CD14-positive monocyte (primary cell): ENCODE measurements around the gene PAQR8. TPM values are rescaled to one million over a fixed set of nuclear protein-coding genes. Genes with fewer than 3 reads are reported as not detected.
"Not testable (repeated sequence)": the region's sequence is repeated elsewhere in the genome, so short reads cannot be mapped to it uniquely, and the experiment has no call there.

ENCODE experiments used
- DNase-seq, 3 donors: peaks; one replicate each; pipeline ENCODE4 v3.0.0-alpha.2; 2011 to 2022
- H2AFZ ChIP-seq: 2 replicates; pipeline ENCODE4 v1.6.0; 2012; ENCODE audit warnings: mild to moderate bottlenecking, low read depth, low read length, inconsistent platforms; ENCODE audit not compliant: insufficient read depth, poor library complexity, severe bottlenecking
- H3K27ac ChIP-seq, 2 donors: 1 replicate in 1 of 2; 2 replicates in 1 of 2; pipeline ENCODE4 v1.5.1; 2012 to 2013; ENCODE audit warnings: low read length in 2 of 2, control low read depth in 1 of 2, inconsistent platforms in 1 of 2, low read depth in 1 of 2, mild to moderate bottlenecking in 1 of 2
- H3K27me3 ChIP-seq, 2 donors: one replicate each; pipeline versions ENCODE4 v1.6.0 to v1.6.1; 2011 to 2013; ENCODE audit warnings: low read length in 2 of 2; ENCODE audit not compliant: control insufficient read depth in 2 of 2, insufficient read depth in 2 of 2
- H3K36me3 ChIP-seq, 2 donors: replicated peaks in 1 of 2; 1 replicate in 1 of 2; 2 replicates in 1 of 2; pipeline versions ENCODE4 v1.5.1 to v1.6.1; 2012 to 2013; ENCODE audit warnings: low read length in 2 of 2, control low read depth in 1 of 2, inconsistent platforms in 1 of 2, mild to moderate bottlenecking in 1 of 2; ENCODE audit not compliant: insufficient read depth in 2 of 2, control insufficient read depth in 1 of 2
- H3K4me1 ChIP-seq, 2 donors: 1 replicate in 1 of 2; 2 replicates in 1 of 2; pipeline versions ENCODE4 v1.5.1 to v1.6.1; 2012 to 2013; ENCODE audit warnings: low read length in 2 of 2, control low read depth in 1 of 2, inconsistent platforms in 1 of 2, mild to moderate bottlenecking in 1 of 2, moderate library complexity in 1 of 2; ENCODE audit not compliant: insufficient read depth in 2 of 2, control insufficient read depth in 1 of 2
- H3K4me2 ChIP-seq: replicated peaks from 2 replicates; pipeline ENCODE3; 2012; ENCODE audit warnings: low read length, moderate library complexity, mild to moderate bottlenecking; ENCODE audit not compliant: poor library complexity, severe bottlenecking; ENCODE audit errors: extremely low read depth
- H3K4me3 ChIP-seq, 3 experiments: fragments of 200-600 bp in 1 of 3; sonication (generic) in 1 of 3; replicated peaks in 1 of 3; 1 replicate in 2 of 3; 2 replicates in 1 of 3; pipeline ENCODE4 v1.5.1; 2011 to 2013; ENCODE audit warnings: low read length in 3 of 3, mild to moderate bottlenecking in 3 of 3, control low read depth in 2 of 3, low read depth in 2 of 3, inconsistent platforms in 1 of 3, moderate library complexity in 1 of 3
- H3K79me2 ChIP-seq: 2 replicates; pipeline ENCODE4 v1.6.0; 2012; ENCODE audit warnings: mild to moderate bottlenecking, control low read depth, inconsistent platforms, low read length, moderate library complexity; ENCODE audit not compliant: insufficient read depth
- H3K9ac ChIP-seq: 2 replicates; pipeline ENCODE4 v1.6.0; 2017; ENCODE audit warnings: low read length, mild to moderate bottlenecking; ENCODE audit not compliant: insufficient read depth, poor library complexity, severe bottlenecking
- H3K9me3 ChIP-seq, 2 donors: replicated peaks in 1 of 2; 1 replicate in 1 of 2; 2 replicates in 1 of 2; pipeline versions ENCODE4 v1.5.1 to v1.6.1; 2012 to 2013; ENCODE audit warnings: low read length in 2 of 2, control low read depth in 1 of 2; ENCODE audit not compliant: control insufficient read depth in 1 of 2, insufficient read depth in 1 of 2
- H4K20me1 ChIP-seq: 2 replicates; pipeline ENCODE4 v1.6.0; 2012; ENCODE audit warnings: mild to moderate bottlenecking, low read length, control low read depth, moderate library complexity; ENCODE audit not compliant: insufficient read depth
- H3K27ac Mint-ChIP-seq, 7 donors: one replicate each; pipeline ENCODE4 v1.8.0; 2020; ENCODE audit warnings: mild to moderate bottlenecking in 7 of 7, mixed read lengths in 7 of 7, moderate library complexity in 6 of 7, inconsistent platforms in 2 of 7
- H3K27me3 Mint-ChIP-seq, 3 donors: one replicate each; pipeline ENCODE4 v1.8.0; 2021 to 2022; ENCODE audit warnings: low read depth in 3 of 3, mild to moderate bottlenecking in 3 of 3, mixed read lengths in 3 of 3, moderate library complexity in 3 of 3, inconsistent platforms in 1 of 3
- H3K36me3 Mint-ChIP-seq, 2 donors: one replicate each; pipeline ENCODE4 v1.8.0; 2020; ENCODE audit warnings: mixed read lengths in 2 of 2, inconsistent platforms in 1 of 2, mild to moderate bottlenecking in 1 of 2
- H3K4me1 Mint-ChIP-seq: one replicate; pipeline ENCODE4 v1.8.0; 2020; ENCODE audit warnings: mild to moderate bottlenecking, mixed read lengths
- H3K4me3 Mint-ChIP-seq, 2 donors: one replicate each; pipeline ENCODE4 v1.8.0; 2020; ENCODE audit warnings: mild to moderate bottlenecking in 2 of 2, mixed read lengths in 2 of 2, moderate library complexity in 1 of 2
- H3K9me3 Mint-ChIP-seq, 7 donors: one replicate each; pipeline ENCODE4 v1.8.0; 2020 to 2022; ENCODE audit warnings: mixed read lengths in 7 of 7, mild to moderate bottlenecking in 6 of 7, moderate library complexity in 6 of 7, inconsistent platforms in 2 of 7
- CTCF ChIP-seq: fragments of 200-600 bp; IDR thresholded peaks from one replicate; pipeline ENCODE4 v1.8.0; 2022; ENCODE audit warnings: antibody characterized with exemption, mild to moderate bottlenecking
- WGBS: methylation state at CpG from one replicate; pipeline ENCODE4 v1.1.5; 2013; ENCODE audit warnings: missing lambda C conversion rate; ENCODE audit not compliant: insufficient coverage; 5-methylcytosine and 5-hydroxymethylcytosine counted together
- intact Hi-C, 2 donors: fragments of 100-400 bp; cut with micrococcal nuclease; formaldehyde crosslinking; loops; one replicate each; pipeline versions ENCODE4 v1.15.0 to v1.15.1; 2023
- polyA plus RNA-seq, 3 donors: library from polyadenylated mRNA; depleted of rRNA in 1 of 3; unstranded in 2 of 3; stranded (reverse) in 1 of 3; fragments of 300-500 nt in 2 of 3; fragments of >200 nt in 1 of 3; fragmentation: Illumina TruSeq in 2 of 3; gene quantifications; 1 replicate in 2 of 3; 2 replicates in 1 of 3; pipeline ENCODE4 v1.2.3, GENCODE V29; 2012 to 2021

The PAQR8 gene
- polyA plus RNA-seq, 3 donors, result 2.4 to 17.4 (median 6.8) TPM

GRCh38 chr6:52424513-52424912, 62.6 kb downstream of the PAQR8 start:
- Histone ChIP-seq H3K4me1 (peaks cover 11 to 16% of the 10 kb centered on the region in 2 donors), H3K4me3 (no peak overlapping the region), H3K9me3 (no peaks in the 10 kb centered on the region), H3K4me2 (no peak overlapping the region), H3K79me2 (no peaks in the 10 kb centered on the region), H3K27me3 (no peaks in the 10 kb centered on the region), H2AFZ (no peak overlapping the region), H4K20me1 (no peaks in the 10 kb centered on the region), H3K36me3 (no peaks in the 10 kb centered on the region), H3K27ac (no peak overlapping the region), H3K9ac (no peak overlapping the region)
- no peak for DNase-seq
- peaks cover 5% of the 10 kb centered on the region for H3K4me1 Mint-ChIP-seq
- intact Hi-C loops, result loop anchor here (5.0 kb wide), 3 partner anchors 142 to 573 kb away; partner anchors contain the start of genes GSTA4 (in 1 of the 2) and MCM3 (in 1 of the 2)
- H3K9me3 Mint-ChIP-seq, result peaks cover 0 to 2% (median 0%) of the 10 kb centered on the region in 7 donors
- H3K27me3 Mint-ChIP-seq, result no peaks in the 10 kb centered on the region
- no peak overlapping the region for H3K27ac Mint-ChIP-seq
- WGBS, result no CpG with 5 or more reads among the region's 2 CpGs
- H3K4me3 Mint-ChIP-seq, result no peak overlapping the region
- no peak for TF ChIP-seq CTCF
- H3K36me3 Mint-ChIP-seq, result no peaks in the 10 kb centered on the region

- H4K20me1 ChIP-seq, result no peaks in the 10 kb centered on the region
- H3K9me3 ChIP-seq, result no peaks in the 10 kb centered on the region
- H3K4me3 ChIP-seq, result no peak overlapping the region
- H3K27ac ChIP-seq, result no peak overlapping the region
- Mint-ChIP-seq H3K36me3 (peaks cover 0 to 5% of the 10 kb centered on the region in 2 donors), H3K9me3 (no peaks in the 10 kb centered on the region), H3K27me3 (no peaks in the 10 kb centered on the region), H3K27ac (no peak overlapping the region), H3K4me1 (peaks cover 3% of the 10 kb centered on the region), H3K4me3 (no peak overlapping the region)
- H2AFZ ChIP-seq, result no peak overlapping the region
- H3K4me2 ChIP-seq, result no peak overlapping the region
- no peaks in the 10 kb centered on the region for H3K4me1 ChIP-seq
- no peak for TF ChIP-seq CTCF
- no peaks in the 10 kb centered on the region for H3K27me3 ChIP-seq
- no peaks in the 10 kb centered on the region for H3K79me2 ChIP-seq
- intact Hi-C loops, result no loop called here
- H3K36me3 ChIP-seq, result no peaks in the 10 kb centered on the region
- DNase-seq, result no peak
- H3K9ac ChIP-seq, result no peak overlapping the region
These were observed 64.7 kb downstream of the PAQR8 start for GRCh38 chr6:52426667-52427066.

GRCh38 chr6:52433294-52433693, 71.3 kb downstream of the PAQR8 start:
- intact Hi-C loops, H3K27me3 Mint-ChIP-seq, H2AFZ ChIP-seq, H3K36me3 ChIP-seq, H3K79me2 ChIP-seq, H4K20me1 ChIP-seq, H3K9ac ChIP-seq, H3K4me1 Mint-ChIP-seq, DNase-seq, H3K27ac ChIP-seq, H3K4me2 ChIP-seq, H3K9me3 Mint-ChIP-seq, H3K4me1 ChIP-seq, H3K9me3 ChIP-seq, H3K27me3 ChIP-seq, H3K4me3 ChIP-seq, H3K4me3 Mint-ChIP-seq, H3K27ac Mint-ChIP-seq: not testable (repeated sequence)
- peaks cover 4 to 13% of the 10 kb centered on the region in 2 donors for H3K36me3 Mint-ChIP-seq
- WGBS, result 95% methylated on average over 3 of the region's 4 CpGs
